Heart left ventricle (tissue), 13 donors: Measurements from ENCODE around the gene MAPK11.

ENCODE experiments used
- CTCF ChIP-seq, 12 donors: fragments of 200-600 bp; sonication (generic) in 4 of 12; IDR thresholded peaks; one replicate each; pipeline versions ENCODE4 v1.5.0 to v1.8.0; 2018 to 2022; ENCODE audit warnings: antibody characterized with exemption in 12 of 12, mild to moderate bottlenecking in 5 of 12
- POLR2A ChIP-seq, 2 donors: fragments of 450-650 bp; IDR thresholded peaks; one replicate each; pipeline ENCODE4 v1.6.1; 2017; ENCODE audit warnings: antibody characterized with exemption in 2 of 2, mild to moderate bottlenecking in 2 of 2, moderate library complexity in 2 of 2
- donor health status: ischemic (EF 13 %, LVEDD 7.1; RV severe dilation, severe dysfunction).
- donor health status: DM: no; HTN: yes; CAD: no.
- donor health status: DM: no; HTN: no; CAD: no.
- donor health status: ischemic (EF 25% LVEDD 6.9; RV normal size, moderate dysfunction).
- donor health status: ischemic (EF 25% LVEDD 5.7; RV mildly dilated, moderate dysfunction).
- donor health status: ischemic (EF 35%, LVEDD 5.7; RV mildly dilated, moderate dysfunction).
- donor health status: nonischemic (EF 11% LVEDD 7.7; RV severe dilation, severe dysfunction).
- donor health status: DM: yes; HTN: yes; CAD: no.
- donor health status: PGD.
- donor health status: ischemic (EF 29% LVEDD 5.4; RV normal size, mild dysfunction).
- donor health status: nonischemic (EF 23%, LVEDD 6.1; RV moderate dilation, normal function).

GRCh38 chr22:50229370-50229769 lies 40.8 kb downstream of the MAPK11 start:
- TF ChIP-seq CTCF (IDR thresholded peaks at IDR 0.05) (no peak), POLR2A (IDR thresholded peaks at IDR 0.05) (no peak)
